ENCODE measurements around the gene GAREM1. TPM values are rescaled to one million over a fixed set of nuclear protein-coding genes. Genes with fewer than 3 reads are reported as not detected.

Gene GAREM1
- total and polyA plus RNA-seq, 9 of the 15 experiments (the other 6 are each of a cell fraction or from before 2014, with no cell fraction given) = 0.03 to 0.33 (median 0.07) TPM; not detected in 1

DNA sequence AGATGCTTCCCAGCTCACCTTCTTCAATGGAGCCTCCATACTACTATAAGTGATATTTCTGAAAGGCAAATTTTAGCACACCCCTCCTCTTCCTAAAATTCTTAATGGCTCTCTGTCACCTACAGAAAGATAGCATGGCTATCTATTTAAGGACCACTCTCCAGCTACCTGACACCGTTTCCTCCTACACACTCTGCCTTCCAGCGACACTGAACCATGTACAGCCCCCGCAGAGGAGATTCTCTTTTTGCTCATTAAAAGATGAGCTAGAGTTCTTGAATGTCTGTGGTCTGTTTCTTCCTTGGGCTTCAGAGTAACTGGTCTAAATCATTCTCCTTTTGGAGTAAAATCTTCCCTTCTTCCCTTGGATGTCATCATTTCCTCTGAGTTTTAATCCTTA, 38.4 kb upstream of the GAREM1 start:
- Histone ChIP-seq H3K9me1 (ENCODE audit: control insufficient read depth, insufficient read depth, low read length) (no peaks in the 10 kb centered on the region), H3K4me2 (ENCODE audit: insufficient read depth, low read length) (no peak overlapping the region), H2AFZ (ENCODE audit: low read depth, low read length) (no peak overlapping the region), H3K4me1 (replicated peaks in 1 of 2; ENCODE audit: control insufficient read depth in 2 of 2, insufficient read depth in 2 of 2, low read length in 2 of 2) (no peaks in the 10 kb centered on the region), H4K20me1 (replicated peaks; ENCODE audit: control insufficient read depth, insufficient read depth, low read length) (no peaks in the 10 kb centered on the region), H3K9me3 (replicated peaks; ENCODE audit: control insufficient read depth, insufficient read depth, low read depth, low read length) (no peaks in the 10 kb centered on the region), H3K79me2 (ENCODE audit: control insufficient read depth, insufficient read depth, low read length) (no peaks in the 10 kb centered on the region), H3K4me3 (no peak overlapping the region), H3K36me3 (ENCODE audit: control insufficient read depth, insufficient read depth, low read length) (no peaks in the 10 kb centered on the region), H3K27me3 (ENCODE audit: control insufficient read depth in 2 of 2, insufficient read depth in 2 of 2, low read length in 2 of 2) (no peaks in the 10 kb centered on the region), H3K9ac (ENCODE audit: insufficient read depth in 1 of 2, low read depth in 2 of 2, low read length in 2 of 2) (no peak overlapping the region), H3K27ac (ENCODE audit: extremely low read depth, low read depth, low read length) (no peak overlapping the region)
- 0% methylated on average over 3 of the region's 3 CpGs for WGBS (ENCODE audit: insufficient coverage, low coverage, missing lambda C conversion rate)
- CTCF ChIA-PET (ENCODE audit: low intra/inter-chr PET ratio) = no interaction called here
- no TSS peak for BruUV-seq (replicated peaks)
- DNase-seq (ENCODE audit: extremely low read depth in 1 of 4, low spot score in 3 of 4) (no peak), ATAC-seq (no peak), FAIRE-seq (no peak)
- in situ Hi-C loops (cut with MboI) (no loop called here), intact Hi-C loops (cut with micrococcal nuclease) (no loop called here)
- POLR2A ChIA-PET = interaction anchor here (0.7 kb wide), 1 partner anchor 9 kb away, joined by 3 read pairs; no protein-coding TSS in a partner anchor
- TF ChIP-seq ESRRB (CRISPR knock-in tag; IDR thresholded peaks at IDR 0.05; ENCODE audit: borderline replicate concordance) (no peak), FOXA1 (IDR thresholded peaks at IDR 0.05; ENCODE audit: borderline replicate concordance) (no peak), ILF3 (IDR thresholded peaks at IDR 0.05; ENCODE audit: borderline replicate concordance) (no peak), NR2C1 (IDR thresholded peaks at IDR 0.05) (no peak), NR2C1 (tag; IDR thresholded peaks at IDR 0.05) (no peak), FOXM1 (IDR thresholded peaks at IDR 0.05; ENCODE audit: low read depth) (no peak), FOXM1 (CRISPR knock-in tag; IDR thresholded peaks at IDR 0.05; ENCODE audit: low read depth) (no peak), HOXB6 (CRISPR knock-in tag; IDR thresholded peaks at IDR 0.05; ENCODE audit: borderline replicate concordance) (no peak), ZC3H11A (IDR thresholded peaks at IDR 0.05; ENCODE audit: low read depth, low read length) (no peak), ZZZ3 (IDR thresholded peaks at IDR 0.05) (no peak), TAF1 (IDR thresholded peaks at IDR 0.05; ENCODE audit: control insufficient read depth, extremely low read depth, insufficient read depth, low read length, severe bottlenecking) (no peak), EGR1 (conservative IDR thresholded peaks at IDR 0.05) (no peak), ZNF165 (CRISPR knock-in tag; IDR thresholded peaks at IDR 0.05; ENCODE audit: borderline replicate concordance) (no peak), TEAD1 (CRISPR knock-in tag; IDR thresholded peaks at IDR 0.05) (no peak), MTA1 (IDR thresholded peaks at IDR 0.05; ENCODE audit: borderline replicate concordance) (no peak), SMAD4 (CRISPR knock-in tag; conservative IDR thresholded peaks at IDR 0.05) (no peak), ZNF121 (CRISPR knock-in tag; conservative IDR thresholded peaks at IDR 0.05) (no peak)
- TF ChIP-seq, protein P1, sequence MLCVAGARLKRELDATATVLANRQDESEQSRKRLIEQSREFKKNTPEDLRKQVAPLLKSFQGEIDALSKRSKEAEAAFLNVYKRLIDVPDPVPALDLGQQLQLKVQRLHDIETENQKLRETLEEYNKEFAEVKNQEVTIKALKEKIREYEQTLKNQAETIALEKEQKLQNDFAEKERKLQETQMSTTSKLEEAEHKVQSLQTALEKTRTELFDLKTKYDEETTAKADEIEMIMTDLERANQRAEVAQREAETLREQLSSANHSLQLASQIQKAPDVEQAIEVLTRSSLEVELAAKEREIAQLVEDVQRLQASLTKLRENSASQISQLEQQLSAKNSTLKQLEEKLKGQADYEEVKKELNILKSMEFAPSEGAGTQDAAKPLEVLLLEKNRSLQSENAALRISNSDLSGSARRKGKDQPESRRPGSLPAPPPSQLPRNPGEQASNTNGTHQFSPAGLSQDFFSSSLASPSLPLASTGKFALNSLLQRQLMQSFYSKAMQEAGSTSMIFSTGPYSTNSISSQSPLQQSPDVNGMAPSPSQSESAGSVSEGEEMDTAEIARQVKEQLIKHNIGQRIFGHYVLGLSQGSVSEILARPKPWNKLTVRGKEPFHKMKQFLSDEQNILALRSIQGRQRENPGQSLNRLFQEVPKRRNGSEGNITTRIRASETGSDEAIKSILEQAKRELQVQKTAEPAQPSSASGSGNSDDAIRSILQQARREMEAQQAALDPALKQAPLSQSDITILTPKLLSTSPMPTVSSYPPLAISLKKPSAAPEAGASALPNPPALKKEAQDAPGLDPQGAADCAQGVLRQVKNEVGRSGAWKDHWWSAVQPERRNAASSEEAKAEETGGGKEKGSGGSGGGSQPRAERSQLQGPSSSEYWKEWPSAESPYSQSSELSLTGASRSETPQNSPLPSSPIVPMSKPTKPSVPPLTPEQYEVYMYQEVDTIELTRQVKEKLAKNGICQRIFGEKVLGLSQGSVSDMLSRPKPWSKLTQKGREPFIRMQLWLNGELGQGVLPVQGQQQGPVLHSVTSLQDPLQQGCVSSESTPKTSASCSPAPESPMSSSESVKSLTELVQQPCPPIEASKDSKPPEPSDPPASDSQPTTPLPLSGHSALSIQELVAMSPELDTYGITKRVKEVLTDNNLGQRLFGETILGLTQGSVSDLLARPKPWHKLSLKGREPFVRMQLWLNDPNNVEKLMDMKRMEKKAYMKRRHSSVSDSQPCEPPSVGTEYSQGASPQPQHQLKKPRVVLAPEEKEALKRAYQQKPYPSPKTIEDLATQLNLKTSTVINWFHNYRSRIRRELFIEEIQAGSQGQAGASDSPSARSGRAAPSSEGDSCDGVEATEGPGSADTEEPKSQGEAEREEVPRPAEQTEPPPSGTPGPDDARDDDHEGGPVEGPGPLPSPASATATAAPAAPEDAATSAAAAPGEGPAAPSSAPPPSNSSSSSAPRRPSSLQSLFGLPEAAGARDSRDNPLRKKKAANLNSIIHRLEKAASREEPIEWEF (CRISPR knock-in tag; IDR thresholded peaks at IDR 0.05) = no peak
